Endodermal cell (in vitro differentiated cells): ENCODE measurements around the gene C1QTNF12. TPM values are rescaled to one million over a fixed set of nuclear protein-coding genes. Genes with fewer than 3 reads are reported as not detected.
A peak's percentile ranks its signal among the peaks of the same experiment; 100 is the strongest.

Experiments
- DNase-seq: peaks from one replicate; pipeline ENCODE4 v3.0.0-alpha.2; 2017
- H3K27ac ChIP-seq: 2 replicates; pipeline ENCODE4 v1.5.1; 2013; ENCODE audit warnings: mild to moderate bottlenecking, low read depth, low read length, moderate library complexity
- H3K27me3 ChIP-seq: 2 replicates; pipeline ENCODE4 v1.6.1; 2013; ENCODE audit warnings: mild to moderate bottlenecking, low read length, moderate library complexity; ENCODE audit not compliant: insufficient read depth, control insufficient read depth, poor library complexity, severe bottlenecking
- H3K36me3 ChIP-seq: 2 replicates; pipeline ENCODE4 v1.7.0; 2013; ENCODE audit warnings: mild to moderate bottlenecking, low read length, moderate library complexity; ENCODE audit not compliant: control insufficient read depth, insufficient read depth
- H3K4me1 ChIP-seq: one replicate; pipeline ENCODE4 v1.7.0; 2013; ENCODE audit warnings: low read length; ENCODE audit not compliant: control insufficient read depth, insufficient read depth
- H3K4me3 ChIP-seq: 2 replicates; pipeline ENCODE4 v1.5.1; 2013; ENCODE audit warnings: mild to moderate bottlenecking, low read length, moderate library complexity
- H3K9ac ChIP-seq: 2 replicates; pipeline ENCODE4 v1.6.1; 2013; ENCODE audit warnings: mild to moderate bottlenecking, low read length, moderate library complexity; ENCODE audit not compliant: poor library complexity, severe bottlenecking; ENCODE audit errors: extremely low read depth
- H3K9me3 ChIP-seq: 2 replicates; pipeline ENCODE4 v1.6.1; 2013; ENCODE audit warnings: mild to moderate bottlenecking, low read length, moderate library complexity; ENCODE audit not compliant: control insufficient read depth
- H3K27ac Mint-ChIP-seq: 2 replicates; pipeline ENCODE4 v1.8.0; 2020; ENCODE audit warnings: mixed read lengths
- H3K27me3 Mint-ChIP-seq: 2 replicates; pipeline ENCODE4 v1.8.0; 2021; ENCODE audit warnings: mild to moderate bottlenecking, mixed read lengths; ENCODE audit not compliant: insufficient read depth
- H3K36me3 Mint-ChIP-seq: 2 replicates; pipeline ENCODE4 v1.8.0; 2020; ENCODE audit warnings: low read depth, mixed read lengths
- H3K4me1 Mint-ChIP-seq: 2 replicates; pipeline ENCODE4 v1.8.0; 2020; ENCODE audit warnings: mixed read lengths
- H3K4me3 Mint-ChIP-seq: 2 replicates; pipeline ENCODE4 v1.8.0; 2020; ENCODE audit warnings: mild to moderate bottlenecking, moderate library complexity, mixed read lengths
- H3K9me3 Mint-ChIP-seq: 2 replicates; pipeline ENCODE4 v1.8.0; 2020; ENCODE audit warnings: mild to moderate bottlenecking, mixed read lengths
- CTCF ChIP-seq: fragments of 200-600 bp; sonication (generic); conservative IDR thresholded peaks from 2 replicates; pipeline ENCODE4 v1.5.0; 2021; ENCODE audit warnings: antibody characterized with exemption, mild to moderate bottlenecking
- WGBS, 2 experiments: methylation state at CpG; one replicate each; pipeline versions ENCODE4 v1.1.5 to v1.1.7; 2013; ENCODE audit warnings: missing lambda C conversion rate in 2 of 2, mixed read lengths in 1 of 2; ENCODE audit not compliant: insufficient coverage in 1 of 2, insufficient read length in 1 of 2; 5-methylcytosine and 5-hydroxymethylcytosine counted together
- total RNA-seq, 2 donors: library from RNA; stranded (reverse); fragmentation: NEBNext Ultra II Directional in 1 of 2; extraction: Animal tissue kit (Norgen Biotek cat#: 25700) in 1 of 2; gene quantifications; 2 replicates in 1 of 2; 3 replicates in 1 of 2; pipeline ENCODE4 v1.2.1, GENCODE V29; 2021

C1QTNF12 gene
- total RNA-seq, 2 donors from 2014 or later = 8.1 to 13.5 TPM

GRCh38 chr1:1218524-1219200, 27.9 kb downstream of the C1QTNF12 start:
- Histone ChIP-seq H3K4me1 (no peaks in the 10 kb centered on the region), H3K4me3 (no peak overlapping the region), H3K9me3 (no peaks in the 10 kb centered on the region), H3K9ac (no peak overlapping the region), H3K27me3 (no peaks in the 10 kb centered on the region), H3K36me3 (peaks cover 32% of the 10 kb centered on the region), H3K27ac (no peak overlapping the region)
- Mint-ChIP-seq H3K36me3 (peaks cover 34% of the 10 kb centered on the region), H3K4me1 (no peaks in the 10 kb centered on the region), H3K27ac (no peak overlapping the region), H3K27me3 (no peaks in the 10 kb centered on the region), H3K4me3 (no peak overlapping the region), H3K9me3 (no peaks in the 10 kb centered on the region)
- no peak for DNase-seq
- no peak for TF ChIP-seq CTCF
- 96% methylated on average over 16 to 36 of the region's 36 CpGs for whole genome bisulfite sequencing, 2 experiments

GRCh38 chr1:1217621-1218523, 28.6 kb downstream of the C1QTNF12 start:
- H3K27ac ChIP-seq = no peak overlapping the region
- H3K9me3 Mint-ChIP-seq = no peaks in the 10 kb centered on the region
- H3K4me3 ChIP-seq = no peak overlapping the region
- no peak overlapping the region for H3K4me3 Mint-ChIP-seq
- H3K36me3 Mint-ChIP-seq = peaks cover 28% of the 10 kb centered on the region
- no peaks in the 10 kb centered on the region for H3K27me3 ChIP-seq
- no peaks in the 10 kb centered on the region for H3K4me1 Mint-ChIP-seq
- no peak for TF ChIP-seq CTCF
- H3K9ac ChIP-seq = no peak overlapping the region
- peak; percentile 80 for DNase-seq
- peaks cover 28% of the 10 kb centered on the region for H3K36me3 ChIP-seq
- H3K27me3 Mint-ChIP-seq = no peaks in the 10 kb centered on the region
- no peaks in the 10 kb centered on the region for H3K9me3 ChIP-seq
- no peak overlapping the region for H3K27ac Mint-ChIP-seq
- no peaks in the 10 kb centered on the region for H3K4me1 ChIP-seq
- 93 to 94% methylated on average over 47 to 52 of the region's 52 CpGs for WGBS, 2 experiments

- peak overlapping the region; percentile 48 for H3K27ac Mint-ChIP-seq
- no peak for DNase-seq
- H3K36me3 ChIP-seq = peaks cover 21% of the 10 kb centered on the region
- H3K27ac ChIP-seq = no peak overlapping the region
- no peaks in the 10 kb centered on the region for H3K27me3 ChIP-seq
- 96 to 97% methylated on average over 54 to 74 of the region's 74 CpGs for WGBS, 2 experiments
- no peaks in the 10 kb centered on the region for H3K9me3 ChIP-seq
- TF ChIP-seq CTCF = no peak
- peaks cover 25% of the 10 kb centered on the region for H3K36me3 Mint-ChIP-seq
- H3K4me3 Mint-ChIP-seq = no peak overlapping the region
- no peaks in the 10 kb centered on the region for H3K9me3 Mint-ChIP-seq
- H3K4me3 ChIP-seq = no peak overlapping the region
- no peaks in the 10 kb centered on the region for H3K4me1 ChIP-seq
- no peaks in the 10 kb centered on the region for H3K27me3 Mint-ChIP-seq
- no peaks in the 10 kb centered on the region for H3K4me1 Mint-ChIP-seq
- no peak overlapping the region for H3K9ac ChIP-seq
These were observed 29.5 kb downstream of the C1QTNF12 start for GRCh38 chr1:1216770-1217620.
